Transverse colon (tissue), 4 donors: ENCODE results near the gene WSCD2. TPM values are rescaled to one million over a fixed set of nuclear protein-coding genes. Genes with fewer than 3 reads are reported as not detected.
A peak's percentile ranks its signal among the peaks of the same experiment; 100 is the strongest.

Experiments
- DNase-seq: peaks from one replicate; pipeline ENCODE4 v3.0.0-alpha.2; 2019
- H3K27ac ChIP-seq, 4 donors: fragments of 200-600 bp; sonication (generic); 2 replicates each; pipeline ENCODE4 v1.5.1; 2016 to 2018; ENCODE audit warnings: inconsistent platforms in 4 of 4
- H3K27me3 ChIP-seq: fragments of 200-600 bp; sonication (generic); 2 replicates; pipeline ENCODE4 v1.5.1; 2017; ENCODE audit warnings: inconsistent platforms
- H3K36me3 ChIP-seq, 4 donors: fragments of 200-600 bp; sonication (generic); 2 replicates each; pipeline ENCODE4 v1.5.1; 2017 to 2019; ENCODE audit warnings: inconsistent platforms in 4 of 4
- H3K4me1 ChIP-seq, 4 donors: fragments of 200-600 bp; sonication (generic); 2 replicates each; pipeline ENCODE4 v1.5.1; 2017 to 2020; ENCODE audit warnings: inconsistent platforms in 4 of 4
- H3K4me3 ChIP-seq, 4 donors: fragments of 200-600 bp; sonication (generic); 1 replicate in 1 of 4; 2 replicates in 3 of 4; pipeline versions ENCODE4 v1.5.1 to v1.6.1; 2017 to 2019; ENCODE audit warnings: inconsistent platforms in 4 of 4
- H3K9me3 ChIP-seq, 2 donors: fragments of 200-600 bp; sonication (generic); 2 replicates each; pipeline ENCODE4 v1.5.1; 2017 to 2019; ENCODE audit warnings: inconsistent platforms in 2 of 2
- EP300 ChIP-seq: sonication (generic); formaldehyde crosslinking; IDR thresholded peaks from one replicate; pipeline ENCODE4 v1.6.1; 2017; ENCODE audit warnings: antibody characterized with exemption, low read depth
- POLR2A ChIP-seq: fragments of 450-650 bp; IDR thresholded peaks from one replicate; pipeline ENCODE4 v1.6.1; 2016; ENCODE audit warnings: antibody characterized with exemption, mild to moderate bottlenecking, moderate library complexity
- POLR2AphosphoS5 ChIP-seq, 3 donors: sonication (generic); formaldehyde crosslinking; IDR thresholded peaks; one replicate each; pipeline ENCODE4 v1.6.1; 2016; ENCODE audit warnings: antibody characterized with exemption in 3 of 3
- WGBS, 2 donors: methylation state at CpG; one replicate each; pipeline ENCODE4 v1.1.5; 2018; ENCODE audit warnings: low coverage in 1 of 2; 5-methylcytosine and 5-hydroxymethylcytosine counted together
- in situ Hi-C, 4 donors: fragments of 200-750 bp; cut with MboI; loops; one replicate each; pipeline versions ENCODE4 v1.15.0 to v1.15.1; 2017; ENCODE audit warnings: low sequenced_read_pairs in 3 of 4, low pct_ligation_motif_present in 1 of 4, low pct_unique_long_range_greater_than_20kb in 1 of 4
- intact Hi-C: fragments of 100-400 bp; cut with DNase I; formaldehyde crosslinking; loops from one replicate; pipeline ENCODE4 v1.15.1; 2023; ENCODE audit warnings: low total_unique reads
- total RNA-seq, 4 donors: library from RNA; depleted of rRNA; stranded (reverse); fragments of >200 nt; gene quantifications; one replicate each; pipeline ENCODE4 v1.1.0, GENCODE V29; 2016
- TF ChIP-seq, protein P1 (sequence below), 5 experiments: fragments of 200-600 bp in 3 of 5; fragments of 450-650 bp in 2 of 5; sonication (generic) in 3 of 5; IDR thresholded peaks; 1 replicate in 2 of 5; 2 replicates in 3 of 5; pipeline ENCODE4 v1.5.1; 2016 to 2017; ENCODE audit warnings: antibody characterized with exemption in 5 of 5, inconsistent platforms in 3 of 5, mild to moderate bottlenecking in 2 of 5, moderate library complexity in 1 of 5

The WSCD2 gene
- total RNA-seq, 4 donors from 2014 or later: 0.16 to 46.6 (median 1.1) TPM; not detected in 1

DNA sequence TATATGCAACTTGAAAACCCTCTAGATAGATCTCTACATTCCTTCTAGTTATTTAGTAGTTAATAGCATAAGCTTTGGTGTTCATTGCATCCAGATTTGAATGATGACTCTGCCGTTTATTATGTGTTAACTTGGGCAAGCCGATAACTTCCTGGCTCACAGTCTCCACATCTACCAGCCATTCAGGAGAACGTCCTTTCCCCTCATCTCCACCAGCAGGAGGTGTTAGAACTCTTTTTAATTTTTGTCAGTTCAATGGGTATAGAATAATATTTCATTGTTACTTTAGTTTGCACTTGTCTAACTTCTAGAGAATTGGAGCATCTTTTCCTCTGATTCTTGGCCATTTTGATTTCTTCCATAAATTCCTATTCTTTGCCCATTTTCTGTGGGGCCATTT is 30.0 kb upstream of the WSCD2 start:
- Histone ChIP-seq H3K4me1 (no peaks in the 10 kb centered on the region), H3K27me3 (no peaks in the 10 kb centered on the region), H3K36me3 (no peaks in the 10 kb centered on the region), H3K4me3 (no peak overlapping the region), H3K9me3 (no peaks in the 10 kb centered on the region), H3K27ac (no peak overlapping the region)
- intact Hi-C loops: loop anchor here (10.0 kb wide), 1 partner anchor 96 kb away; no protein-coding TSS in a partner anchor
- DNase-seq: no peak
- whole genome bisulfite sequencing, 2 donors: 25 to 34% methylated on average over 3 of the region's 3 CpGs
- TF ChIP-seq, protein P1, sequence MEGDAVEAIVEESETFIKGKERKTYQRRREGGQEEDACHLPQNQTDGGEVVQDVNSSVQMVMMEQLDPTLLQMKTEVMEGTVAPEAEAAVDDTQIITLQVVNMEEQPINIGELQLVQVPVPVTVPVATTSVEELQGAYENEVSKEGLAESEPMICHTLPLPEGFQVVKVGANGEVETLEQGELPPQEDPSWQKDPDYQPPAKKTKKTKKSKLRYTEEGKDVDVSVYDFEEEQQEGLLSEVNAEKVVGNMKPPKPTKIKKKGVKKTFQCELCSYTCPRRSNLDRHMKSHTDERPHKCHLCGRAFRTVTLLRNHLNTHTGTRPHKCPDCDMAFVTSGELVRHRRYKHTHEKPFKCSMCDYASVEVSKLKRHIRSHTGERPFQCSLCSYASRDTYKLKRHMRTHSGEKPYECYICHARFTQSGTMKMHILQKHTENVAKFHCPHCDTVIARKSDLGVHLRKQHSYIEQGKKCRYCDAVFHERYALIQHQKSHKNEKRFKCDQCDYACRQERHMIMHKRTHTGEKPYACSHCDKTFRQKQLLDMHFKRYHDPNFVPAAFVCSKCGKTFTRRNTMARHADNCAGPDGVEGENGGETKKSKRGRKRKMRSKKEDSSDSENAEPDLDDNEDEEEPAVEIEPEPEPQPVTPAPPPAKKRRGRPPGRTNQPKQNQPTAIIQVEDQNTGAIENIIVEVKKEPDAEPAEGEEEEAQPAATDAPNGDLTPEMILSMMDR (IDR thresholded peaks at IDR 0.05): peak in 4 of 5 experiments; percentile 10 to 34 (median 28)
- no peak for TF ChIP-seq EP300
- in situ Hi-C loops: no loop called here

DNA sequence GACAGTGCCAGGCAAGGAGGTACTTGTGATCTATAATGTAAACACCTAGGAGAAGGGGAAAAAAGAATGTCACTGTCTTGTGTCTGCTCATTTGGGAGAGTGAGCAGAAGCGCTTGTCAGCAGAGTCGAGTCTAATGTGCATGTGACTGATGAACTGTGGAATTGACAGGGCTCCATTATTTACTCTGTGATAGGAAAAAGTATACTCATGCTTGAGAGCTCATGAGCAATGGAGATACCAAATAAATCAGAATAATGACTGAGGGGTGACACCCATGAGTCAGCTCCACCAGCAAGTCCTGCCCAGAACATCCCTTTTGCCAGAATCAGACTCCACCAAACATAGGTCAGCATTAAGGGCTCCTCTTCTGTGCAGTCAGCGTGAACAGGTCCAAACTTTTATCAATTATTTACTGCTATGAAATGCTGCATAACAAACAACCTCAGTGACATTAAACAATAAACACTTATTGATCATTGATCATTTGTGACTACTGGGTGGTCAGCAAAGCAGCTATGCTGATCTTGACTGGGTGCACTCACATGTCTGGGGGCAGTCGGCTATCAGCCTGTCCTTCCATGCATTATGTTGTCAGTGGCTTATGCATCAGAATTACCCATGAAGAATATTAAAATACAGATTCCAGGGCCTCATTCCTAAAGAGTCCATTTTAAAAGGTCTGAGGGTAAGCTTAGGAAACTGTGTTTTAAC is 29.2 kb upstream of the WSCD2 start:
- Histone ChIP-seq H3K27me3 (no peaks in the 10 kb centered on the region), H3K4me3 (no peak overlapping the region), H3K36me3 (no peaks in the 10 kb centered on the region), H3K27ac (no peak overlapping the region), H3K9me3 (no peaks in the 10 kb centered on the region), H3K4me1 (no peaks in the 10 kb centered on the region)
- DNase-seq: no peak
- TF ChIP-seq POLR2AphosphoS5 (IDR thresholded peaks at IDR 0.05) (no peak), EP300 (no peak), POLR2A (no peak)
- TF ChIP-seq, protein P1 (IDR thresholded peaks at IDR 0.05): no peak
- 71 to 100% methylated on average over 1 to 4 of the region's 4 CpGs for WGBS, 2 donors
- intact Hi-C loops: loop anchor here (10.0 kb wide), 1 partner anchor 95 kb away; no protein-coding TSS in a partner anchor
- in situ Hi-C loops: no loop called here

DNA sequence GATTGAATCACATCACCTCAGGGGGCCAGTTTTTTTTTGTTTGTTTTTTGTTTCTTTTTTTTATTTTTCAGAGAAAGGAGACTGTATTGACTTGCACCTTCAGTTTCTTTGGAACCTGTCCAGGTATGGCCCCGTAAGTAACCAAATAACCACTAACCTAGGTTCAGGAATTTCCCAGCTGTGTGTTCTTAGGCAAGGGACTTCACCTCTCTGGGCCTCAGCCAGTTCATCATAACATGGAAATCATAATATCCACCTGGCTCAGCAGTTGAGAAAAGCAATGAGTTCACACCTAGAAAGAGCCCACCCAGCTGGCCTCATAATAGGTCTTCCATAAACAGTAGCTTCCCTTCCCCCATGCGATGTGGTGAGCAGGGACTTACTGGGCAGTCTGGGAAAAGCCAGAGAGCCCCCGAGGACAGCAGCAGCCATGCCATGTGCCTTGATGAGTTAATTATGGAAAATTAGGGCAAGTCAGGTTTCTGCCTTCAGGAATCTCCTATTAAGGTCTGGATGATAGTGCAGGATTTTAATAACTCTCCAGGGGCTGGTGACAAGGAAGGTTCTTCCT is 27.4 kb upstream of the WSCD2 start:
- H3K27ac ChIP-seq: no peak overlapping the region
- in situ Hi-C loops (no loop called here), intact Hi-C loops (no loop called here)
- no peaks in the 10 kb centered on the region for H3K9me3 ChIP-seq
- H3K4me1 ChIP-seq: no peaks in the 10 kb centered on the region
- H3K27me3 ChIP-seq: no peaks in the 10 kb centered on the region
- 60 to 71% methylated on average over 1 to 3 of the region's 3 CpGs for WGBS, 2 donors
- H3K4me3 ChIP-seq: no peak overlapping the region
- TF ChIP-seq EP300: no peak
- TF ChIP-seq, protein P1 (IDR thresholded peaks at IDR 0.05): no peak
- no peak for TF ChIP-seq POLR2AphosphoS5 (IDR thresholded peaks at IDR 0.05)
- no peak for TF ChIP-seq POLR2A
- DNase-seq: no peak
- no peaks in the 10 kb centered on the region for H3K36me3 ChIP-seq

DNA sequence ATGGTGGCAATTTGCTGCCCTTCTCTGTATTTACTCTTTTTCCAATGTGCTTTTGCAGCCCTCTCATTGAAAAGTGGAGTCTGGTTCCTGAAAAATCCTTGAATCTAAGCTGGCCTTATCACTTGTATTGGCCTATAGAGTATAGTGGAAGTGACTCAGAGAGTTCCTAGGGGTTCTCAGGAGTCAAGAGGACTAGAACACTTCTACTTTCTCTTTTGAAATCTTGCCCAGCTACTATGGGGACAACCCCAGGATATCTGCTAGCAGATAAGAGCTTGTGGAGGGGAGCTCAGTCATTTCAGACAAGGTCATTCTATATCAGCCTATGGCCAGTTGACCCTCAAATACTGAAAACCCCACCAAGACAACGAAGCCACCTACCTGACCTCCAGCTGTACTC is 26.7 kb upstream of the WSCD2 start:
- no peak overlapping the region for H3K27ac ChIP-seq
- no peaks in the 10 kb centered on the region for H3K36me3 ChIP-seq
- intact Hi-C loops (no loop called here), in situ Hi-C loops (no loop called here)
- WGBS, 2 donors: 77% methylated on average over 1 of the region's 1 CpG; no CpG with 5 or more reads in 1 of the 2 donors
- TF ChIP-seq, protein P1 (IDR thresholded peaks at IDR 0.05): no peak
- TF ChIP-seq EP300 (no peak), POLR2A (no peak), POLR2AphosphoS5 (IDR thresholded peaks at IDR 0.05) (no peak)
- H3K27me3 ChIP-seq: no peaks in the 10 kb centered on the region
- DNase-seq: no peak
- no peak overlapping the region for H3K4me3 ChIP-seq
- H3K4me1 ChIP-seq: no peaks in the 10 kb centered on the region
- no peaks in the 10 kb centered on the region for H3K9me3 ChIP-seq
